Adrenal gland (tissue), 5 donors: ENCODE results near the gene UBE2Q2.

Source experiments
- CTCF ChIP-seq, 6 experiments: fragments of 450-650 bp in 4 of 6; fragments of 200-600 bp in 2 of 6; sonication (generic) in 1 of 6; IDR thresholded peaks; 1 replicate in 5 of 6; 2 replicates in 1 of 6; pipeline versions ENCODE4 v1.5.1 to v1.8.0; 2016 to 2021; ENCODE audit warnings: antibody characterized with exemption in 6 of 6, mild to moderate bottlenecking in 2 of 6, moderate library complexity in 1 of 6
- POLR2A ChIP-seq, 2 donors: fragments of 450-650 bp; IDR thresholded peaks; one replicate each; pipeline ENCODE4 v1.6.1; 2017; ENCODE audit warnings: antibody characterized with exemption in 2 of 2, mild to moderate bottlenecking in 2 of 2, moderate library complexity in 1 of 2
- donor health status: DM: no; HTN: no; CAD: no.

- TF ChIP-seq CTCF (IDR thresholded peaks at IDR 0.05) (no peak), POLR2A (IDR thresholded peaks at IDR 0.05) (no peak)
Measured at GRCh38 chr15:75841626-75842025, 1.6 kb upstream of the UBE2Q2 start.
